Caco-2 (cell line): ENCODE results near the gene PRCC. TPM values are rescaled to one million over a fixed set of nuclear protein-coding genes. Genes with fewer than 3 reads are reported as not detected.

Experiments used
- BruUV-seq: library from RNA; stranded (reverse); fragments of 400-500 nt; replicated peaks from 2 replicates; lab custom pipeline; 2021; lab: Mats Ljungman, UMichigan
- CTCF ChIA-PET: fragments of 300-600 bp; sonication (Branson Sonifier 250); formaldehyde crosslinking; loops from one replicate; lab custom pipeline; 2022; ENCODE audit warnings: antibody characterized with exemption; lab: Charles Lee
- POLR2A ChIA-PET: fragments of 300-600 bp; sonication (Branson Sonifier 250); formaldehyde crosslinking; loops from one replicate; lab custom pipeline; 2022; ENCODE audit warnings: antibody characterized with exemption; lab: Charles Lee
- DNase-seq, 2 experiments: peaks; one replicate each; pipeline versions ENCODE4 v3.0.0 to v3.0.0-alpha.2; 2020 to 2022
- H3K27me3 ChIP-seq: replicated peaks from 2 replicates; pipeline ENCODE4 v1.6.0; 2011; ENCODE audit warnings: low read length; ENCODE audit not compliant: control insufficient read depth, insufficient read depth
- H3K36me3 ChIP-seq: 2 replicates; pipeline ENCODE4 v1.5.1; 2011; ENCODE audit warnings: low read length; ENCODE audit not compliant: control insufficient read depth, insufficient read depth
- H3K4me1 ChIP-seq: fragments of 250-450 bp; sonication (Bioruptor Pico); 2 replicates; pipeline ENCODE4 v1.5.1; 2020; ENCODE audit warnings: mild to moderate bottlenecking
- H3K4me3 ChIP-seq: 2 replicates; pipeline ENCODE4 v1.5.1; 2011; ENCODE audit warnings: low read depth, mild to moderate bottlenecking, control low read depth, low read length
- H3K9me3 ChIP-seq: fragments of 250-450 bp; sonication (Bioruptor Pico); 2 replicates; pipeline ENCODE4 v1.5.1; 2020; ENCODE audit warnings: mild to moderate bottlenecking, moderate library complexity
- H3K27ac Mint-ChIP-seq: one replicate; pipeline ENCODE4 v1.8.0; 2022; ENCODE audit warnings: mixed read lengths; ENCODE audit not compliant: unreplicated experiment
- H3K27me3 Mint-ChIP-seq: one replicate; pipeline ENCODE4 v1.8.0; 2022; ENCODE audit warnings: mixed read lengths; ENCODE audit not compliant: insufficient read depth, unreplicated experiment
- H3K36me3 Mint-ChIP-seq: one replicate; pipeline ENCODE4 v1.8.0; 2022; ENCODE audit warnings: mild to moderate bottlenecking, mixed read lengths; ENCODE audit not compliant: insufficient read depth, unreplicated experiment
- H3K4me1 Mint-ChIP-seq: one replicate; pipeline ENCODE4 v1.8.0; 2022; ENCODE audit warnings: low read depth, mixed read lengths; ENCODE audit not compliant: unreplicated experiment
- H3K4me3 Mint-ChIP-seq: one replicate; pipeline ENCODE4 v1.8.0; 2022; ENCODE audit warnings: mild to moderate bottlenecking, moderate library complexity, mixed read lengths; ENCODE audit not compliant: unreplicated experiment
- H3K9me3 Mint-ChIP-seq: one replicate; pipeline ENCODE4 v1.8.0; 2022; ENCODE audit warnings: mixed read lengths; ENCODE audit not compliant: unreplicated experiment
- intact Hi-C: fragments of 100-400 bp; cut with micrococcal nuclease; formaldehyde crosslinking; loops from one replicate; pipeline ENCODE4 v1.10.0; 2022; ENCODE audit not compliant: unreplicated experiment
- total RNA-seq: library from RNA; stranded (reverse); gene quantifications from 2 replicates; pipeline ENCODE4 v1.2.3, GENCODE V29; 2022
- TF ChIP-seq, protein P1 (sequence below), 2 experiments: fragments of 200-600 bp in 1 of 2; IDR thresholded peaks; 1 replicate in 1 of 2; 2 replicates in 1 of 2; pipeline versions ENCODE4 v1.5.1 to v1.8.0; 2011 to 2022; ENCODE audit warnings: antibody characterized with exemption in 1 of 2, control low read depth in 1 of 2, inconsistent platforms in 1 of 2, low read depth in 1 of 2, low read length in 1 of 2, mild to moderate bottlenecking in 1 of 2, moderate library complexity in 1 of 2; ENCODE audit not compliant: insufficient read depth in 1 of 2, severe bottlenecking in 1 of 2, unreplicated experiment in 1 of 2

Gene PRCC
- total RNA-seq, 1 experiment from 2014 or later: 101 TPM

DNA sequence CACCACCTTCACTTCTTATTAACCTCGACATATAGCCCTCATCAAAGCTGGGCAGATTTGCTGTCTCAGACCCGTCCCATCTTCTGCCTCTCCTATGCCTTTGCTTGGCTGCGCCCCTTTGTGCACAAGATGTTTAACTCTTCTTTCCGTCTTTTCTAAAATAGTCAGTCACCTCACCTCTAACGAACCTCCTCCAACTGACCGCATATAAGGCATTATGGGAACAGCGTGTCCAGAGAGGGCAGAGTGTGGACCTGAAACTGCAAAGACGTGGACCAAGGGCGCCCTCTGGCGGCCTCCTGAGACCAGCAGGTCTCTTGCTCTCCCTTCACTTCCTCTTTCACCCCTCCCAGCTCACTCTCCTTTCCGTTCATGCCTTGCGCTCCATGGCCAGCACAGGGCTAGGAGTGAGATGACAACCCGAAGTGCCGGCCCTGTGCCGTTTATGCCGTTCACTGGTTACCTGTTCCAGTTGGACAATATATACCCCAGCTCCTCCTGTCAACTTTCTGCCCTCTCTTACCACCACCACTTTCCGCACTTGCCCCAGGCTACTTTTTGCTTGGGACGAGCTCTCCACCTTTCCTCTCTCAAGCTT is 41.6 kb upstream of the PRCC start:
- intact Hi-C loops: loop anchor here (1.0 kb wide), 4 partner anchors 19 to 165 kb away; no protein-coding TSS in a partner anchor
- no peaks in the 10 kb centered on the region for H3K27me3 Mint-ChIP-seq

DNA sequence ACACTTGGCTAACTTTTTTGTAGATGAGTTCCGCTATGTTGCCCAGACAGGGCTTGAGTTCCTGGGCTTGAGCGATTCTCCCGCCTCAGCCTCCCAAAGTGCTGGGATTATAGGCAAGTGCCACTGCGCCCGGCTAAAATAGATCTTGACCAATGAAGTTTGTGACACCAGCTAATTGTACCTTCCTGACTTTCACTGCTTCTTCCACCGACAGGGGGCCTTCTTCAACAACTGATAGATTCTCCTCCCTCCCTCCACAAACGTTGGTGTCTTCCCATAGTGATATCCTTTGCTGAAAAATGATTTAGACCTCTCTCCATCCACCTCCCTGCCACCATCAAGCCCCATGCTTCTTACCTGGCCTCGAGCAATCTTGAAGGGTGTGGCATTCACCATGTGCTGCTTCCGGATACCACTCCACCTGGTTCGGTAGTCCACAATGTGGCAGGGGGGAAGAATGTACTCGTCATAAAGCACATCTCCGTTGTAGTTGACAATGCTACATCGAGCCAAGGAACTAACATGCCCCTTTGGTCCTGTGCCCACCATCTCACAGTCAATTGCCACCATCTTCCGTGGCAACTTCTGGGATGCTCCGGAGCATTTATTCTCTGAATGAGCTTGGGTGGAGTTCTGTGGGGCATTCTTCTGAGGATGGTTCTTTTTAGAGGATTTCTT is 40.6 kb upstream of the PRCC start:
- intact Hi-C loops: loop anchor here (1.0 kb wide), 2 partner anchors 71 to 164 kb away; no protein-coding TSS in a partner anchor
- peaks cover 4% of the 10 kb centered on the region for H3K36me3 ChIP-seq
- BruUV-seq: no TSS peak
- ChIA-PET CTCF (interaction anchor here (0.6 to 4.8 kb wide), 27 partner anchors 11 to 201 kb away, joined by 3 to 262 read pairs (median 7); partner anchors contain the start of genes CRABP2, HDGF, INSRR and MRPL24), POLR2A (interaction anchor here (0.6 to 4.8 kb wide), 4 partner anchors 15 to 49 kb away, joined by 3 to 108 read pairs (median 40); partner anchors contain the start of genes HDGF, MRPL24, NES and PRCC)
- peak overlapping the region; percentile 10; the same call in 1 of the 2 replicates for H3K4me3 ChIP-seq
- peaks cover 18% of the 10 kb centered on the region for H3K36me3 Mint-ChIP-seq
- TF ChIP-seq, protein P1, sequence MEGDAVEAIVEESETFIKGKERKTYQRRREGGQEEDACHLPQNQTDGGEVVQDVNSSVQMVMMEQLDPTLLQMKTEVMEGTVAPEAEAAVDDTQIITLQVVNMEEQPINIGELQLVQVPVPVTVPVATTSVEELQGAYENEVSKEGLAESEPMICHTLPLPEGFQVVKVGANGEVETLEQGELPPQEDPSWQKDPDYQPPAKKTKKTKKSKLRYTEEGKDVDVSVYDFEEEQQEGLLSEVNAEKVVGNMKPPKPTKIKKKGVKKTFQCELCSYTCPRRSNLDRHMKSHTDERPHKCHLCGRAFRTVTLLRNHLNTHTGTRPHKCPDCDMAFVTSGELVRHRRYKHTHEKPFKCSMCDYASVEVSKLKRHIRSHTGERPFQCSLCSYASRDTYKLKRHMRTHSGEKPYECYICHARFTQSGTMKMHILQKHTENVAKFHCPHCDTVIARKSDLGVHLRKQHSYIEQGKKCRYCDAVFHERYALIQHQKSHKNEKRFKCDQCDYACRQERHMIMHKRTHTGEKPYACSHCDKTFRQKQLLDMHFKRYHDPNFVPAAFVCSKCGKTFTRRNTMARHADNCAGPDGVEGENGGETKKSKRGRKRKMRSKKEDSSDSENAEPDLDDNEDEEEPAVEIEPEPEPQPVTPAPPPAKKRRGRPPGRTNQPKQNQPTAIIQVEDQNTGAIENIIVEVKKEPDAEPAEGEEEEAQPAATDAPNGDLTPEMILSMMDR (IDR thresholded peaks at IDR 0.05; ENCODE audit: insufficient read depth in 1 of 2, low read depth in 1 of 2, low read length in 1 of 2, severe bottlenecking in 1 of 2, unreplicated experiment in 1 of 2): peak; percentile 60 to 69
- no peaks in the 10 kb centered on the region for H3K27me3 ChIP-seq
- H3K9me3 ChIP-seq: no peaks in the 10 kb centered on the region
- no peaks in the 10 kb centered on the region for H3K27me3 Mint-ChIP-seq
- H3K4me3 Mint-ChIP-seq: no peak overlapping the region
- H3K4me1 Mint-ChIP-seq: peaks cover 6% of the 10 kb centered on the region
- no peak overlapping the region for H3K27ac Mint-ChIP-seq
- H3K9me3 Mint-ChIP-seq: no peaks in the 10 kb centered on the region
- peak; percentile 66 to 73 for DNase-seq
- H3K4me1 ChIP-seq: peaks cover 13% of the 10 kb centered on the region; the same call in 1 of the 2 replicates

More for the DNA sequence above, 41.6 kb upstream of the PRCC start:
- Histone ChIP-seq H3K4me3 (0 out of 2 replicates have a peak overlapping the region, but pooled peaks have one; percentile 8), H3K9me3 (no peaks in the 10 kb centered on the region), H3K36me3 (peaks cover 4% of the 10 kb centered on the region), H3K27me3 (no peaks in the 10 kb centered on the region), H3K4me1 (peaks cover 13% of the 10 kb centered on the region; the same call in 1 of the 2 replicates)
- TF ChIP-seq, protein P1 (IDR thresholded peaks at IDR 0.05; ENCODE audit: insufficient read depth in 1 of 2, low read depth in 1 of 2, low read length in 1 of 2, severe bottlenecking in 1 of 2, unreplicated experiment in 1 of 2): peak; percentile 92 to 94
- Mint-ChIP-seq H3K4me1 (peaks cover 6% of the 10 kb centered on the region), H3K36me3 (peaks cover 26% of the 10 kb centered on the region), H3K27ac (no peak overlapping the region), H3K4me3 (no peak overlapping the region), H3K9me3 (no peaks in the 10 kb centered on the region)
- ChIA-PET POLR2A (interaction anchor here (0.5 to 4.8 kb wide), 7 partner anchors 15 to 162 kb away, joined by 3 to 108 read pairs (median 3); partner anchors contain the start of genes HAPLN2, HDGF, MRPL24 and NES), CTCF (interaction anchor here (0.6 to 4.8 kb wide), 31 partner anchors 10 to 202 kb away, joined by 3 to 262 read pairs (median 6); partner anchors contain the start of genes CRABP2, HDGF, INSRR and MRPL24)
- peak; percentile 87 to 90 for DNase-seq
- BruUV-seq: no TSS peak

DNA sequence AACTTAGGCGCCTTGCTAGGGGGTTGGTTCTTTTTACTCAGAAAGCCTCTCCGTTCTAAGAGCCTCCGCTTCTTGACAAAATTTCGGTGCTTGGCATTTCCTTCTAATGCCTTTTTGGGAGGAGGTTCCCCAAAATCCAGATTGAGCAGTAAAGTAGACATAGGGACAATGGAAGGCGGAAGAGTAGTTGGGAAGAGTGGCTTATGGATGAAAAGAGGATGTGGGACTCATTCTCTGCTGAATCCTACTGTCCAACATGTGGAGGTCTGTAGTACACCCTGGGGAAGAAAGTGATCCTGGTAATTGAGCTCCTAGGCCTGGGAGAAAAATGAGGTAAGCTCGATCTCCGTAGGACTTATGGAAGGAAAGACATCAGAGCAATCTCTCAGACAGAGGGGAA is 39.8 kb upstream of the PRCC start:
- H3K27ac Mint-ChIP-seq: peak overlapping the region; percentile 96
- Histone ChIP-seq H3K36me3 (peaks cover 4% of the 10 kb centered on the region), H3K4me3 (peak overlapping the region; percentile 90), H3K4me1 (peaks cover 13% of the 10 kb centered on the region; the same call in 1 of the 2 replicates), H3K27me3 (no peaks in the 10 kb centered on the region), H3K9me3 (no peaks in the 10 kb centered on the region)
- H3K4me1 Mint-ChIP-seq: peaks cover 6% of the 10 kb centered on the region
- H3K9me3 Mint-ChIP-seq: no peaks in the 10 kb centered on the region
- no TSS peak for BruUV-seq
- intact Hi-C loops: no loop called here
- TF ChIP-seq, protein P1 (IDR thresholded peaks at IDR 0.05; ENCODE audit: insufficient read depth in 1 of 2, low read depth in 1 of 2, low read length in 1 of 2, severe bottlenecking in 1 of 2, unreplicated experiment in 1 of 2): no peak
- ChIA-PET CTCF (interaction anchor here (1.6 to 4.8 kb wide), 7 partner anchors 14 to 200 kb away, joined by 4 to 262 read pairs (median 10); partner anchors contain the start of genes CRABP2 and MRPL24), POLR2A (interaction anchor here (0.5 to 4.8 kb wide), 9 partner anchors 14 to 269 kb away, joined by 3 to 108 read pairs (median 26); partner anchors contain the start of genes CRABP2, HDGF, MRPL24 and NAXE)
- no peak overlapping the region for H3K4me3 Mint-ChIP-seq
- peaks cover 16% of the 10 kb centered on the region for H3K36me3 Mint-ChIP-seq
- no peak for DNase-seq
- H3K27me3 Mint-ChIP-seq: no peaks in the 10 kb centered on the region
